Skeletal muscle satellite cell (primary cell): ENCODE results near the gene AK2.
"Not testable (repeated sequence)": the region's sequence is repeated elsewhere in the genome, so short reads cannot be mapped to it uniquely, and the experiment has no call there.

Experiments used
- H3K27me3 ChIP-seq: 2 replicates; pipeline ENCODE4 v1.7.0; 2013; ENCODE audit warnings: low read length; ENCODE audit not compliant: control insufficient read depth, insufficient read depth
- H3K36me3 ChIP-seq: 2 replicates; pipeline ENCODE4 v1.7.0; 2013; ENCODE audit warnings: mild to moderate bottlenecking, control low read depth, low read length; ENCODE audit not compliant: insufficient read depth
- H3K4me1 ChIP-seq: 2 replicates; pipeline ENCODE4 v1.7.0; 2013; ENCODE audit warnings: low read length; ENCODE audit not compliant: control insufficient read depth, insufficient read depth
- H3K4me2 ChIP-seq: 2 replicates; pipeline ENCODE4 v1.7.0; 2013; ENCODE audit warnings: mild to moderate bottlenecking, low read length
- H3K4me3 ChIP-seq: 2 replicates; pipeline ENCODE4 v1.7.0; 2013; ENCODE audit warnings: low read length
- H3K9ac ChIP-seq: 2 replicates; pipeline ENCODE4 v1.7.0; 2013; ENCODE audit warnings: mild to moderate bottlenecking, low read depth, low read length, moderate library complexity
- H3K9me3 ChIP-seq: replicated peaks from 2 replicates; pipeline ENCODE4 v1.7.0; 2013; ENCODE audit warnings: mild to moderate bottlenecking, control low read depth, low read length

Gene AK2

GRCh38 chr1:33032126-33032869 lies 4.4 kb downstream of the AK2 start:
- Histone ChIP-seq H3K4me3 (no peak overlapping the region), H3K9ac (no peak overlapping the region), H3K9me3 (no peaks in the 10 kb centered on the region), H3K36me3 (peaks cover 19% of the 10 kb centered on the region), H3K4me1 (peaks cover 28% of the 10 kb centered on the region), H3K4me2 (no peak overlapping the region), H3K27me3 (no peaks in the 10 kb centered on the region)

GRCh38 chr1:33031506-33031905 lies 5.2 kb downstream of the AK2 start:
- no peaks in the 10 kb centered on the region for H3K9me3 ChIP-seq
- H3K36me3 ChIP-seq: peaks cover 19% of the 10 kb centered on the region
- peaks cover 24% of the 10 kb centered on the region for H3K4me1 ChIP-seq
- H3K4me3 ChIP-seq: no peak overlapping the region
- no peak overlapping the region for H3K9ac ChIP-seq
- no peak overlapping the region for H3K4me2 ChIP-seq
- H3K27me3 ChIP-seq: no peaks in the 10 kb centered on the region

- Histone ChIP-seq H3K9ac (no peak overlapping the region), H3K4me1 (peaks cover 20% of the 10 kb centered on the region), H3K27me3 (no peaks in the 10 kb centered on the region), H3K9me3 (no peaks in the 10 kb centered on the region), H3K4me3 (no peak overlapping the region), H3K36me3 (peaks cover 19% of the 10 kb centered on the region), H3K4me2 (no peak overlapping the region)
Measured at GRCh38 chr1:33030575-33030974, 6.1 kb downstream of the AK2 start.

GRCh38 chr1:33029921-33030320 lies 6.8 kb downstream of the AK2 start:
- Histone ChIP-seq H3K4me1 (peaks cover 14% of the 10 kb centered on the region), H3K4me2 (no peak overlapping the region), H3K27me3 (no peaks in the 10 kb centered on the region), H3K36me3 (peaks cover 19% of the 10 kb centered on the region), H3K9ac (no peak overlapping the region), H3K4me3 (no peak overlapping the region), H3K9me3 (no peaks in the 10 kb centered on the region)

- no peaks in the 10 kb centered on the region for H3K27me3 ChIP-seq
- no peak overlapping the region for H3K4me3 ChIP-seq
- H3K4me1 ChIP-seq: peaks cover 14% of the 10 kb centered on the region
- H3K9ac ChIP-seq: no peak overlapping the region
- H3K4me2 ChIP-seq: no peak overlapping the region
- H3K9me3 ChIP-seq: no peaks in the 10 kb centered on the region
- peaks cover 22% of the 10 kb centered on the region for H3K36me3 ChIP-seq
Measured at GRCh38 chr1:33029209-33029608, 7.5 kb downstream of the AK2 start.

- Histone ChIP-seq H3K27me3 (no peaks in the 10 kb centered on the region), H3K9me3 (no peaks in the 10 kb centered on the region), H3K4me3 (no peak overlapping the region), H3K4me2 (no peak overlapping the region), H3K36me3 (peaks cover 46% of the 10 kb centered on the region), H3K4me1 (peaks cover 5% of the 10 kb centered on the region), H3K9ac (no peak overlapping the region)
Measured at GRCh38 chr1:33025761-33026160, 10.9 kb downstream of the AK2 start.

GRCh38 chr1:33025180-33025569 lies 11.5 kb downstream of the AK2 start:
- Histone ChIP-seq H3K9me3 (no peaks in the 10 kb centered on the region), H3K4me1 (no peaks in the 10 kb centered on the region), H3K27me3 (no peaks in the 10 kb centered on the region), H3K9ac (no peak overlapping the region), H3K4me3 (no peak overlapping the region), H3K4me2 (no peak overlapping the region), H3K36me3 (peaks cover 49% of the 10 kb centered on the region)

- peaks cover 54% of the 10 kb centered on the region for H3K36me3 ChIP-seq
- H3K4me1 ChIP-seq: not testable (repeated sequence)
Measured at GRCh38 chr1:33024430-33025179, 12.1 kb downstream of the AK2 start.

GRCh38 chr1:33022650-33023200 lies 14.0 kb downstream of the AK2 start:
- no peaks in the 10 kb centered on the region for H3K27me3 ChIP-seq
- peaks cover 60% of the 10 kb centered on the region for H3K36me3 ChIP-seq
- no peaks in the 10 kb centered on the region for H3K9me3 ChIP-seq
- H3K4me2 ChIP-seq: no peak overlapping the region
- no peak overlapping the region for H3K9ac ChIP-seq
- no peak overlapping the region for H3K4me3 ChIP-seq
- H3K4me1 ChIP-seq: no peaks in the 10 kb centered on the region

More at GRCh38 chr1:33024430-33025179, 12.1 kb downstream of the AK2 start:
- not testable (repeated sequence) for H3K9me3 ChIP-seq, H3K9ac ChIP-seq, H3K4me2 ChIP-seq, H3K27me3 ChIP-seq, H3K4me3 ChIP-seq

GRCh38 chr1:33021567-33022431 lies 14.9 kb downstream of the AK2 start:
- Histone ChIP-seq H3K9me3 (no peaks in the 10 kb centered on the region), H3K4me1 (no peaks in the 10 kb centered on the region), H3K4me3 (no peak overlapping the region), H3K27me3 (no peaks in the 10 kb centered on the region), H3K9ac (no peak overlapping the region), H3K36me3 (peaks cover 67% of the 10 kb centered on the region), H3K4me2 (no peak overlapping the region)

GRCh38 chr1:33018112-33018511 lies 18.6 kb downstream of the AK2 start:
- Histone ChIP-seq H3K36me3 (peaks cover 66% of the 10 kb centered on the region), H3K4me3 (no peak overlapping the region), H3K9me3 (no peaks in the 10 kb centered on the region), H3K27me3 (no peaks in the 10 kb centered on the region), H3K4me1 (no peaks in the 10 kb centered on the region), H3K9ac (no peak overlapping the region), H3K4me2 (no peak overlapping the region)
